ENCODE data around the gene ERC2.

DNA sequence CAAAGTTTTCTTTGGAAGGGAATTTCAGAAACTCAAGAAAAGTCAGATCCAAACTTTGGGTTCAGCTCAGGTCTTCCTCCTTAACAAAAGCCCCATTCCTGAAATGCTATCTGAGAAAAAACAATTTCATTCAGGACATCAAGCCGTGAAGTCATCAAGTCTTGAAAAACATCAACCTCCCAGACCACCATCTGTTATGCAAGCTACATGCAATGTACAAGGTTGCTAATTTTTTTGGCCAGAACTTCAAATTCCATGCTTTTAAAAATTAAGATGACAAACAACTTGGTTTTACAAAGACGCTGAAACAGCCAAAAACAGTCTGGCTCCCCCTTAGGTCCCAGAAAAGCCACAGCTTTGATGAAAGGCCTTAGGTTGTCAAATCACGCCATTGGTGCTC, 927.3 kb downstream of the ERC2 start:
- TF ChIP-seq, protein P1, sequence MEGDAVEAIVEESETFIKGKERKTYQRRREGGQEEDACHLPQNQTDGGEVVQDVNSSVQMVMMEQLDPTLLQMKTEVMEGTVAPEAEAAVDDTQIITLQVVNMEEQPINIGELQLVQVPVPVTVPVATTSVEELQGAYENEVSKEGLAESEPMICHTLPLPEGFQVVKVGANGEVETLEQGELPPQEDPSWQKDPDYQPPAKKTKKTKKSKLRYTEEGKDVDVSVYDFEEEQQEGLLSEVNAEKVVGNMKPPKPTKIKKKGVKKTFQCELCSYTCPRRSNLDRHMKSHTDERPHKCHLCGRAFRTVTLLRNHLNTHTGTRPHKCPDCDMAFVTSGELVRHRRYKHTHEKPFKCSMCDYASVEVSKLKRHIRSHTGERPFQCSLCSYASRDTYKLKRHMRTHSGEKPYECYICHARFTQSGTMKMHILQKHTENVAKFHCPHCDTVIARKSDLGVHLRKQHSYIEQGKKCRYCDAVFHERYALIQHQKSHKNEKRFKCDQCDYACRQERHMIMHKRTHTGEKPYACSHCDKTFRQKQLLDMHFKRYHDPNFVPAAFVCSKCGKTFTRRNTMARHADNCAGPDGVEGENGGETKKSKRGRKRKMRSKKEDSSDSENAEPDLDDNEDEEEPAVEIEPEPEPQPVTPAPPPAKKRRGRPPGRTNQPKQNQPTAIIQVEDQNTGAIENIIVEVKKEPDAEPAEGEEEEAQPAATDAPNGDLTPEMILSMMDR (conservative IDR thresholded peaks at IDR 0.05; ENCODE audit: low read length): no peak
- TF ChIP-seq EZH2phosphoT487 (IDR thresholded peaks at IDR 0.05; ENCODE audit: borderline replicate concordance): no peak
